GM12892 (cell line): ENCODE data around the gene TACC3.

Experiments
- DNase-seq: peaks from one replicate; pipeline ENCODE4 v3.0.0; 2011; ENCODE audit not compliant: insufficient read length
- FAIRE-seq: peaks from 2 replicates; lab custom pipeline; 2011; peaks lifted over from hg19 to GRCh38; lab: Jason Lieb, UNC
- POLR2A ChIP-seq: IDR thresholded peaks from 2 replicates; pipeline ENCODE4 v1.6.1; 2011; ENCODE audit warnings: low read depth, low read length, control low read depth
- POLR2AphosphoS5 ChIP-seq: IDR thresholded peaks from 2 replicates; pipeline ENCODE4 v1.6.1; 2011; ENCODE audit warnings: low read depth, low read length, control low read depth
- TAF1 ChIP-seq: IDR thresholded peaks from 2 replicates; pipeline ENCODE4 v1.6.1; 2011; ENCODE audit warnings: low read depth, mild to moderate bottlenecking, control low read depth, low read length, borderline replicate concordance

The TACC3 gene

GRCh38 chr4:1759170-1759817 lies 38.0 kb downstream of the TACC3 start:
- TF ChIP-seq TAF1 (no peak), POLR2A (no peak), POLR2AphosphoS5 (no peak)
- FAIRE-seq (no peak), DNase-seq (no peak)

DNA sequence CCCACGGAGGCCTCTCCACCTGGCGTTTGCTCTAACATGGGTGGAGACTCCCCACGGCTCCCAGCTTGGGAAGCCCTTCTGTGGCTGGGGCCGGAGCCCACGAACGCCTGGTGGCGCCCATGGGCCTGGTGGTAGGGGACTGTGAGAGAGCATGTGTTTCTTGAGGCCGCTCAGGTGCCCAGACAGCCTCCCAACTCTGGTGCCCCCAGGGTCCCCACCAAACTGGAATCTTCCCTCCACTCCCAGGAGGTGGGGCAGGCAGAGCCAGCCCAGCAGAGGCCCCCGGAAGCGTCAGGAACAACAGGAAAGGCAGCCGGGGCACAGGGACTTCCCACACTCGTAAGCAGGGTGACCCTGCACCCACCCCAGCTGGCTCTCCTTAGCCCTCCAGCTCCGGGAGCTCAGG lies 38.5 kb downstream of the TACC3 start:
- no peak for DNase-seq
- TF ChIP-seq TAF1: no peak
- no peak for FAIRE-seq

DNA sequence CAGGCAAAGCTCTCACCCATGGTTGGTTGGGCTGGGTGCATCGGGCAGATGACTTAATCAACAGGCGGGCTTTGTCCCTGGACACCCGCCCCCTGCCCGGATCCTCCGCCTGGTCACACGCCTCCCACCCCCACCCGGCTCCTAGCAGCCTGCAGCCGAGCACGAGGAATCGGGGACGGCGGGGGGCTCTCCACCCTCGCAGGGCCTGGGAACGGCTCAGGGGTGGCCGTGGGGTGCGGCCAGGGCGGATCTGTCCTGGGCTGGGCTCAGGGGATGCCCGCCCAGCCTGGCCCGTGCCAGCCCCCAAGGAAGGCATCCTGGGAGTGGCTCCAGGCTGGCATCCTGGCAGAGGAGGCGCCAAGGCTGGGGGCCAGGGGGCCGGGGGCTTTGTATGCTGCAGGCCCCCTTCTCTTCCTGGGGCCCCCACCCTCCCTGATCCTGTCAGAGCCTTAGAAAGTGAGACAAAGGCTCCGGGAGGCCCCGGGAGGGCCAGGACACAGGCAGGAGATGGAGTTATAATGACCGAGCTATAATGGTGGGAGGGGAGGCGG lies 39.3 kb downstream of the TACC3 start:
- FAIRE-seq (no peak), DNase-seq (no peak)
- TF ChIP-seq POLR2A: no peak
- TF ChIP-seq POLR2AphosphoS5: no peak
- no peak for TF ChIP-seq TAF1

GRCh38 chr4:1761130-1761689 lies 39.9 kb downstream of the TACC3 start:
- FAIRE-seq: no peak
- TF ChIP-seq POLR2AphosphoS5: no peak
- DNase-seq: no peak

GRCh38 chr4:1762264-1763010 lies 41.1 kb downstream of the TACC3 start:
- FAIRE-seq (no peak), DNase-seq (no peak)

DNA sequence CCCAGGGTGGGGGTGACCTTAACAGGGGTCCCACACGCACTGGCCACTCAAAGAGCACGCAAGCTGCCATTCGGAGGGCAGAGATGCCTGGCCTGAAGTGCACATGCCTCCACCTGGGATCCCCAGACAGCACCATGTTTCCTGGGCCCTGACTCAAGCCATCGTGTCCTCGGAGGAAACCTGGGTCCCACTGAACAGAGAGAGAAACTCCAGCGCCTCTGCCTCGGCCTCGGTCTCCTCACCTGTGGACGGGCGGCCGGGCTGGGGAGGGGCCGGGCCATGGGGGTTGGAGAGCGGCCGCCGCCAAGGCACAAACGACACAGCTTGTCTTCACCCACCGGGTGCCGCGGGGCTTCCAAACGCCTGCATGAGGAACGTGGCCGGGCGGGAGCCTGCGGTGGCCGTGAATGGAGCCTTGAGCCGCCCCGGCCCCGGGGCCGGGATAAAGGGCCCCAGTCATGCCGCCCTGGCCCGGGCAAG lies 41.8 kb downstream of the TACC3 start:
- TF ChIP-seq TAF1 (no peak), POLR2A (no peak)
- no peak for DNase-seq
- no peak for FAIRE-seq

More at GRCh38 chr4:1762264-1763010, 41.1 kb downstream of the TACC3 start:
- no peak for TF ChIP-seq POLR2AphosphoS5
- TF ChIP-seq TAF1: no peak
- TF ChIP-seq POLR2A: no peak

GRCh38 chr4:1763550-1764080 lies 42.3 kb downstream of the TACC3 start:
- TF ChIP-seq POLR2AphosphoS5: no peak
- TF ChIP-seq POLR2A: no peak
- no peak for TF ChIP-seq TAF1
- DNase-seq: no peak
- FAIRE-seq: no peak

DNA sequence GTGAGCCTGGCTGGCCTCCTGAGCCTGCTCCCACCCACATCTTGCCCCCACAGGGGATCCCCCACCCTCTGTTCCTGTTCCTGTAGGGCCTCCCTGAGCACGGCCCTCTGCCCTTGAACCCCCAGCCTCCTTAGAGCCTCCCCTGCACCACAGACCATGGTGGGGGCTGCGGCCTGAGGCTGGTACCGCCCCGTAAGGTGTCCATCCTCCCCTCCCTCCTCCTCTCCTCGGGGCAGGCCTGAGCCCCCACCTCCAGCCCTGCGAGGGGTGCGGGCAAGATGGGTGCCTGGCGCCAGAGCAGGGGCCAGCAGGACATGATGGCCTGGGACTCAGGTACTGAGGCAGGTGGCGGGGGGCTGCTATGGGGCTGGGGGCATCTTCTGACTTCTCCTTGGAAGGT lies 43.3 kb downstream of the TACC3 start:
- no peak for FAIRE-seq
- TF ChIP-seq POLR2AphosphoS5 (no peak), TAF1 (no peak), POLR2A (no peak)
- no peak for DNase-seq

DNA sequence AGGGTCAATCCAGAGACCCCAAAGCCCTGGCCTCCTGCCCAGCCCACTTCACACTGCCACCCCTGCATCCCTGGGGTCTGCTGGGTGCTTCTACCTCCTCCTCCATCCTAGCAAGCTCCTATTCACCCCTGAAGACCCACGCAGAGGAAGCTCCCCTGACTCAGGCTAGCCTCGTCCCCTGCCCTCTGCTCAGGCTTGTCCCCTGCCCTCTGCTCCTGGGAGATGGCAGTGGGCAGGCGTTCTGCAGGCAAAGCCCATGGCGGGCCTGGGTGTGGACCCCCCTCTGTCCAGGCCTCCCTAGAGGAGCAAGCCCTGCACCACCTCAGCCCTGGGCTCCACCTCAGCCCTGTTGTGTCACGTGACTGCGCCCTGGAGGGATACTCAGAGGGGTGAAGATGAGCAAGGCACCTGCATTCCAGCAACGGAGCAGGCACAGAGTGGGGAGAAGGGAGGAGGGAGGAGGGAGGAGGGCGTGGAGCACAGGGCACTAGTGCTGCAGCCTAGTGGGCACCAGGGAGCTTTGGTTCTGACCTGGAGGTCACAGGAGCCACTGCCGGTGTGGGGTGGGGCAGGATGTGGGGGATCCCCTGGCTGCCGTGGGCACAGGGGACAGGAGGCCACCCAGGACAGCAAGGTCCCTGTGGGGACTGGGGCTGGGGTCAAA lies 44.2 kb downstream of the TACC3 start:
- FAIRE-seq (no peak), DNase-seq (no peak)
- TF ChIP-seq POLR2A: no peak
- TF ChIP-seq TAF1: no peak
- no peak for TF ChIP-seq POLR2AphosphoS5

GRCh38 chr4:1766106-1767060 lies 45.1 kb downstream of the TACC3 start:
- no peak for TF ChIP-seq POLR2AphosphoS5
- TF ChIP-seq TAF1: no peak
- TF ChIP-seq POLR2A: no peak
- FAIRE-seq: no peak
- no peak for DNase-seq
